Pancreas (tissue), 10 donors: ENCODE results near the gene EP300. TPM values are rescaled to one million over a fixed set of nuclear protein-coding genes. Genes with fewer than 3 reads are reported as not detected.
"Not testable (repeated sequence)": the region's sequence is repeated elsewhere in the genome, so short reads cannot be mapped to it uniquely, and the experiment has no call there.

Source experiments
- ATAC-seq, 4 donors: fragments of 200-7000 bp; cut with Tn5 transposase; one replicate each; pipeline versions ENCODE4 v1.8.0 to v1.9.1; 2020; ENCODE audit warnings: mild to moderate bottlenecking in 4 of 4, moderate library complexity in 4 of 4
- DNase-seq, 6 donors: peaks; one replicate each; pipeline ENCODE4 v3.0.0-alpha.2; 2020
- FAIRE-seq: peaks from 2 replicates; lab custom pipeline; 2012; peaks lifted over from hg19 to GRCh38; lab: Jason Lieb, UNC
- H3K27ac ChIP-seq, 4 donors: fragments of 200-600 bp; sonication (generic); 1 replicate in 3 of 4; 2 replicates in 1 of 4; pipeline versions ENCODE4 v1.5.0 to v1.8.0; 2020
- H3K27me3 ChIP-seq, 4 donors: fragments of 200-600 bp; one replicate each; pipeline ENCODE4 v1.8.0; 2021
- H3K36me3 ChIP-seq, 3 donors: fragments of 200-600 bp; sonication (generic) in 1 of 3; one replicate each; pipeline versions ENCODE4 v1.5.0 to v1.8.0; 2020 to 2021
- H3K4me1 ChIP-seq, 3 donors: fragments of 200-600 bp; one replicate each; pipeline ENCODE4 v1.8.0; 2021
- H3K4me3 ChIP-seq, 4 donors: fragments of 200-600 bp; sonication (generic) in 2 of 4; one replicate each; pipeline versions ENCODE4 v1.5.0 to v1.8.0; 2020 to 2021
- H3K9me3 ChIP-seq, 4 donors: fragments of 200-600 bp; one replicate each; pipeline ENCODE4 v1.8.0; 2021
- WGBS, 2 donors: extraction: QIAGEN DNeasy Blood & Tissue Kit; methylation state at CpG; one replicate each; pipeline ENCODE4 v1.1.7; 2013; 5-methylcytosine and 5-hydroxymethylcytosine counted together
- intact Hi-C, 3 donors: fragments of 100-400 bp; cut with DNase I; formaldehyde crosslinking; loops; one replicate each; pipeline versions ENCODE4 v1.11.1 to v1.14.2; 2022
- polyA plus RNA-seq, 2 donors: library from polyadenylated mRNA; stranded (reverse); fragments of 200-250 nt; gene quantifications; one replicate each; pipeline ENCODE4 v1.2.3, GENCODE V29; 2013
- total RNA-seq, 6 donors: library from RNA; stranded (reverse); fragmentation: NEBNext Ultra II Directional in 4 of 6; extraction: Animal tissue kit (Norgen Biotek cat#: 25700) in 4 of 6; gene quantifications; one replicate each; pipeline versions ENCODE4 v1.2.1 to v1.2.4, GENCODE V29; 2021 to 2023
- TF ChIP-seq, protein P1 (sequence below), 4 donors: fragments of 200-600 bp; sonication (generic) in 3 of 4; IDR thresholded peaks; one replicate each; pipeline versions ENCODE4 v1.5.0 to v1.8.0; 2021; ENCODE audit warnings: antibody characterized with exemption in 4 of 4
- donor health status: healthy with polysubstance abuse.
- donor health status: DM: no; HTN: no; CAD: no; lungs with moderate emphysema.
- donor health status: DM: no; HTN: no; CAD: no.
- donor health status: control.
- donor health status: control.
- donor health status: Bipolar disorder and iron deficiency.
- donor health status: DM: yes; HTN: yes; CAD: no.
- donor health status: DM: no; HTN: no; CAD: no.
- donor health status: DM: no; HTN: no; CAD: no.
- donor health status: DM: yes; HTN: yes; CAD: no.

Gene EP300
- total and polyA plus RNA-seq, 8 donors, result 10.0 to 39.7 (median 24.6) TPM

DNA sequence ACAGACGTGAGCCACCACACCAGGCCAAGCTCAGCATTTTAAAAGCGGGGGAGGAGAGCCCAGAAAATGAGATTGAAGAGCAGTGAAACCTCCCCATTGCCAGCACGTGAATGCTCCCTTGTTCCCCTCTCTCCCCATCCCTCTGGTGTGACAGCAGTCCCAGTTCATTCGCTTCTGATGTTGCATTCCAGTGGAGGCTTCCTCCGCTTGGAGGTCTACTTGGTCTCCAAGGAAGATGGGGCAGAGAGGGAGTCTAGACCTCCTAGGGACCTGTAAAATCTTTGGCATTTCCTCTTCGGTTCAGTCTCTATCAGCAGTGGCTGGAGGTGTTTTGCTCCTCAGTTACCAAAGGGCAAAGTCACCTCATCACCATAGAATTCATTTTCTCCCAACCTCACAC lies 30.2 kb upstream of the EP300 start:
- Histone ChIP-seq H3K4me1 (no peaks in the 10 kb centered on the region), H3K27ac (no peak overlapping the region), H3K36me3 (no peaks in the 10 kb centered on the region), H3K27me3 (no peaks in the 10 kb centered on the region), H3K4me3 (no peak overlapping the region), H3K9me3 (no peaks in the 10 kb centered on the region)
- TF ChIP-seq, protein P1, sequence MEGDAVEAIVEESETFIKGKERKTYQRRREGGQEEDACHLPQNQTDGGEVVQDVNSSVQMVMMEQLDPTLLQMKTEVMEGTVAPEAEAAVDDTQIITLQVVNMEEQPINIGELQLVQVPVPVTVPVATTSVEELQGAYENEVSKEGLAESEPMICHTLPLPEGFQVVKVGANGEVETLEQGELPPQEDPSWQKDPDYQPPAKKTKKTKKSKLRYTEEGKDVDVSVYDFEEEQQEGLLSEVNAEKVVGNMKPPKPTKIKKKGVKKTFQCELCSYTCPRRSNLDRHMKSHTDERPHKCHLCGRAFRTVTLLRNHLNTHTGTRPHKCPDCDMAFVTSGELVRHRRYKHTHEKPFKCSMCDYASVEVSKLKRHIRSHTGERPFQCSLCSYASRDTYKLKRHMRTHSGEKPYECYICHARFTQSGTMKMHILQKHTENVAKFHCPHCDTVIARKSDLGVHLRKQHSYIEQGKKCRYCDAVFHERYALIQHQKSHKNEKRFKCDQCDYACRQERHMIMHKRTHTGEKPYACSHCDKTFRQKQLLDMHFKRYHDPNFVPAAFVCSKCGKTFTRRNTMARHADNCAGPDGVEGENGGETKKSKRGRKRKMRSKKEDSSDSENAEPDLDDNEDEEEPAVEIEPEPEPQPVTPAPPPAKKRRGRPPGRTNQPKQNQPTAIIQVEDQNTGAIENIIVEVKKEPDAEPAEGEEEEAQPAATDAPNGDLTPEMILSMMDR (IDR thresholded peaks at IDR 0.05), result no peak
- intact Hi-C loops, result no loop called here
- DNase-seq (no peak), FAIRE-seq (no peak), ATAC-seq (no peak)
- WGBS, 2 donors, result 64 to 70% methylated on average over 6 of the region's 6 CpGs

DNA sequence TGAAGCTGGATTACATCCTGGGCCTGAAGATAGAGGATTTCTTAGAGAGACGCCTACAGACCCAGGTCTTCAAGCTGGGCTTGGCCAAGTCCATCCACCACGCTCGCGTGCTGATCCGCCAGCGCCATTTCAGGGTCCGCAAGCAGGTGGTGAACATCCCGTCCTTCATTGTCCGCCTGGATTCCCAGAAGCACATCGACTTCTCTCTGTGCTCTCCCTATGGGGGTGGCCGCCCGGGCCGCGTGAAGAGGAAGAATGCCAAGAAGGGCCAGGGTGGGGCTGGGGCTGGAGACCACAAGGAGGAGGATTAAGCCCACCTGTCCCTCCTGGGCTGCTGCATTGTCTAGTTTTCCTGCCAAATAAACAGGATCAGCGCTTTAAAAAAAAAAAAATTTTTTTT lies 28.1 kb upstream of the EP300 start:
- H3K4me1 ChIP-seq, H3K27ac ChIP-seq, ATAC-seq, H3K9me3 ChIP-seq, H3K36me3 ChIP-seq, H3K27me3 ChIP-seq, DNase-seq, intact Hi-C loops, H3K4me3 ChIP-seq: not testable (repeated sequence)
- peak; percentile 57 for FAIRE-seq
- 92 to 95% methylated on average over 15 of the region's 15 CpGs for WGBS, 2 donors

DNA sequence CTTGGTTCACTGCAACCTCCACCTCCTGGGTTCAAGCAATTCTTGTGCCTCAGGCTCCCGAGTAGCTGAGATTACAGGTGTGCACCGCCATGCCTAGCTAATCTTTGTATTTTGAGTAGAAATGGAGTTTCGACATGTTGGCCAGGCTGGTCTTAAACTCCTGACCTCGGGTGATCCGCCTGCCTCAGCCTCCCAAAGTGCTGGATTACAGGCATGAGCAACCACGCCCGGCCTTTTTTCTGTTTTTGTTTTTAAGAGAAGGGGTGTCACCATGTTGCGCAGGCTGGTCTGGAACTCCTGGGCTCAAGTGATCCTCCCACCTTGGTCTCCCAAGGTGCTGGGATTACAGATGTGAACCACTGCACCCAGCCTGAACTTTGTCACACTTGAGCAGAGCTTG lies 26.1 kb upstream of the EP300 start:
- H3K4me3 ChIP-seq, H3K27ac ChIP-seq, intact Hi-C loops, H3K36me3 ChIP-seq, H3K27me3 ChIP-seq, DNase-seq, H3K9me3 ChIP-seq, H3K4me1 ChIP-seq, FAIRE-seq, ATAC-seq: not testable (repeated sequence)
- 85 to 93% methylated on average over 8 of the region's 8 CpGs for WGBS, 2 donors

DNA sequence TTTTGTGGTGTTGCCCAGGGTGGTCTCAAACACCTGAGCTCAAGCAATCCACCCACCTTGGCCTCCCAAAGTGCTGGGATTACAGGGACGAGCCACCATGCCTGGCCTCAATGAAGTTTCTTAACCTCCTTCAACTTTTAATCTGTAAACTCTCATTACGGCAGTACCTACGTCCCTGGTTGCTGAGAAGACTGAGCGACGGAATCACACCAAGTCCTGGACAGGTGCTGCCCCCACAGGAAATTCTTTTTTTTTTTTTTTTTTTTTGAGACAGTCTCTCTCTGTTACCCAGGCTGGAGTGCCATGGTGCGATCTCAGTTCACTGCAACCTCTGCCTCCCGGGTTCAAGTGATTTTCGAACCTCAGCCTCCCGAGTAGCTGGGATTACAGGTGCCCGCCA lies 24.4 kb upstream of the EP300 start:
- H3K4me3 ChIP-seq, H3K9me3 ChIP-seq, FAIRE-seq, H3K36me3 ChIP-seq, H3K4me1 ChIP-seq, H3K27ac ChIP-seq, ATAC-seq, intact Hi-C loops, H3K27me3 ChIP-seq, DNase-seq: not testable (repeated sequence)
- WGBS, 2 donors, result 80 to 82% methylated on average over 10 of the region's 10 CpGs

DNA sequence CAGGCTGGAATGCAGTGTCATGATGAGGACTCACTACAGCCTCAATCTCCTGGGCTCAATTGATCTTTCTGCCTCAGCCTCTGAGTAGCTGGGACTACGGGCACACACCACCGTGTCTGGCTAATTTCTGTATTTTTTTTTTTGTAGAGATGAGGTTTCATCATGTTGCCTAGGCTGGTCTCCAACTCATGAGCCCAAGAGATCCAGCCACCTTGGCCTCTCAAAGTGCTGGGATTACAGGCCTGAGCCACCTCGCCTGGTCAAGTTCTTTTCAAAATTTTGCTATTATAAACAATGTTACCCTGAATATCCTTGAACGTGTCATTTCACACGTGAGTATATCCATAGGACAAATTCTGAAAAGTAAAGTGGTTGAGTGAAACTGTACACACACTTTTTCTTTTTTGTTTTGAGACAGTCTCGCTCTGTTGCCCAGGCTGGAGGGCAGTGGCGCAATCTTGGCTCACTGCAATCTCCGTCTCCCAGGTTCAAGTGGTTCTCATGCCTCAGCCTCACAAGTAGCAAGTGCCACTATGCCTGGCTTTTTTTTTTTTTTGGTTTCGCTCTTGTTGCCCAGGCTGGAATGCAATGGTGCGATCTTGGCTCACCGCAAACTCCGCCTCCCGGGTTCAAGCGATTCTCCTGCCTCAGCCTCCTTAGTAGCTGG lies 21.6 kb upstream of the EP300 start:
- TF ChIP-seq, protein P1 (IDR thresholded peaks at IDR 0.05), result no peak
- Histone ChIP-seq H3K36me3 (no peaks in the 10 kb centered on the region), H3K4me3 (no peak overlapping the region), H3K27ac (no peak overlapping the region), H3K9me3 (no peaks in the 10 kb centered on the region), H3K27me3 (no peaks in the 10 kb centered on the region), H3K4me1 (no peaks in the 10 kb centered on the region)
- FAIRE-seq (no peak), ATAC-seq (no peak), DNase-seq (no peak)
- 90 to 92% methylated on average over 14 of the region's 14 CpGs for WGBS, 2 donors
- intact Hi-C loops, result no loop called here

DNA sequence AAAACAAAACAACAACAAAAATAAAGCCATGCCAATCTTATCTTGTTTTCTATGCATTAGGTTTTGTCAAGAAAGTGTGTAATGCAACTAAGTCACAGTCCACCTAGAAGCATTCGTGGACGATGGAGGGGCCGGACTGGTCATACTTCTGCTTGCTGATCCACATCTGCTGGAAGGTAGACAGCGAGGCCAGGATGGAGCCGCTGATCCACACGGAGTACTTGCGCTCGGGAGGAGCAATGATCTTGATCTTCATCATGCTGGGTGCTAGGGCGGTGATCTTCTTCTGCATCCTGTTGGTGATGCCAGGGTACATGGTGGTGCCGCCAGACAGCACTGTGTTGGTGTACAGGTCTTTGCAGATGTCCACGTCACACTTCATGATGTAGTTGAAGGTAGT lies 18.3 kb upstream of the EP300 start:
- intact Hi-C loops, result no loop called here
- Histone ChIP-seq H3K4me3 (no peak overlapping the region), H3K4me1 (no peaks in the 10 kb centered on the region), H3K27ac (no peak overlapping the region), H3K36me3 (no peaks in the 10 kb centered on the region), H3K27me3 (no peaks in the 10 kb centered on the region), H3K9me3 (no peaks in the 10 kb centered on the region)
- WGBS, 2 donors, result 88 to 90% methylated on average over 11 of the region's 11 CpGs
- ATAC-seq, result no peak
- FAIRE-seq, result no peak
- no peak for DNase-seq
- TF ChIP-seq, protein P1 (IDR thresholded peaks at IDR 0.05), result no peak
